Esophagus (tissue), 2 donors: ENCODE results near the gene LYRM9. TPM values are rescaled to one million over a fixed set of nuclear protein-coding genes. Genes with fewer than 3 reads are reported as not detected.
"Not testable (repeated sequence)": the region's sequence is repeated elsewhere in the genome, so short reads cannot be mapped to it uniquely, and the experiment has no call there.

ENCODE experiments used
- H3K27ac ChIP-seq, 2 donors: one replicate each; pipeline ENCODE4 v1.5.1; 2013; ENCODE audit warnings: low read depth in 2 of 2, mild to moderate bottlenecking in 2 of 2, inconsistent platforms in 1 of 2, low read length in 1 of 2, moderate library complexity in 1 of 2
- H3K27me3 ChIP-seq, 2 donors: one replicate each; pipeline ENCODE4 v1.6.1; 2013; ENCODE audit warnings: low read length in 2 of 2, control low read depth in 1 of 2, mild to moderate bottlenecking in 1 of 2; ENCODE audit not compliant: insufficient read depth in 2 of 2, control insufficient read depth in 1 of 2
- H3K36me3 ChIP-seq, 2 donors: one replicate each; pipeline ENCODE4 v1.6.1; 2013; ENCODE audit warnings: low read length in 1 of 2; ENCODE audit not compliant: control insufficient read depth in 2 of 2, insufficient read depth in 2 of 2
- H3K4me1 ChIP-seq, 2 donors: one replicate each; pipeline ENCODE4 v1.6.1; 2013; ENCODE audit warnings: low read length in 1 of 2; ENCODE audit not compliant: control insufficient read depth in 2 of 2, insufficient read depth in 2 of 2
- H3K4me3 ChIP-seq, 2 donors: one replicate each; pipeline ENCODE4 v1.5.1; 2013; ENCODE audit warnings: low read length in 2 of 2, mild to moderate bottlenecking in 2 of 2, low read depth in 1 of 2, moderate library complexity in 1 of 2
- H3K9me3 ChIP-seq, 2 donors: one replicate each; pipeline ENCODE4 v1.6.1; 2013; ENCODE audit warnings: mild to moderate bottlenecking in 2 of 2, low read depth in 1 of 2, low read length in 1 of 2, moderate library complexity in 1 of 2; ENCODE audit not compliant: control insufficient read depth in 2 of 2, insufficient read depth in 1 of 2
- WGBS, 2 donors: extraction: QIAGEN DNeasy Blood & Tissue Kit; methylation state at CpG; one replicate each; pipeline ENCODE4 v1.1.7; 2013; 5-methylcytosine and 5-hydroxymethylcytosine counted together
- polyA plus RNA-seq, 2 donors: library from polyadenylated mRNA; stranded (reverse); fragments of 200-250 nt; gene quantifications; one replicate each; pipeline ENCODE4 v1.2.3, GENCODE V29; 2013
- donor health status: healthy with polysubstance abuse.
- donor health status: Bipolar disorder and iron deficiency.

The LYRM9 gene
- polyA plus RNA-seq, 2 donors = 2.5 to 3.9 TPM

DNA sequence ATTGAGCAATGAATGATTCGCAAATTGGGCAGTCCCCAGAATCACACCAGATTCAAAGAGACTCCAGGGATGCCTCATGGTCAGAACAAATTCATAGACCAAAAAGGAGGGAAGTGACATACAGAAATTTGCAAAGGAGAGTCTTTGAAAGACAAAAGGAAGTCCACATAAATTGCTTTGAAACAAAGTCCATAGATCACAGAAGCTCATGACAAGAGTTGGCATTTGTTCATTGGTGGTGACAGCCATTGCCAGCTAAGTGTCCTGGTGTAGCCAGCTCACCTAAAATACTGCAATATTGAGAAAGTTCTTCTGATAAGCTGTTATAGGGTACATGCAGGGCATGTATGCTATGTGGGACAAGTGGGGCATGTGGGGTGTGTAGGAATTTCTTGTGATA lies 55.4 kb downstream of the LYRM9 start:
- 90 to 93% methylated on average over 1 of the region's 1 CpG for WGBS, 2 donors
- not testable (repeated sequence) for H3K36me3 ChIP-seq, H3K27ac ChIP-seq, H3K9me3 ChIP-seq, H3K27me3 ChIP-seq, H3K4me1 ChIP-seq, H3K4me3 ChIP-seq

DNA sequence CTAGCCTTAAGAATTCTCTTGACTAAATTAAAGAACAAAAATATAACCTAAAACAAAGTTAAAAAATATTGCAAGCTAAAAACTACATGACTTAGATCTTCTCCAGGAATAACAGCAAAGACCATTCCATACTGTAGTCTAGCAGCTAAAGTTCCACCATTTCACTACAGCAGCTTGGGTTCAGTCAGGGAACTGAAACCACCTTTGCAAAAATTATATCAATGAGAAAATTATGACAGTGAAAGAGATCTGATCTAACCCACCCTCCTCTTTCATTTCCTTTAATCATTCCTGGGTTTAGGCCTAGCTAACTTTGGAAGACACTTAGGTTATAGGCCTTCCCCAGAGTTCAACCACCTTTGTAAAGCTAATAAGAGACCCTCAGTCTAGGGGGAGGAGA lies 56.5 kb downstream of the LYRM9 start:
- no peaks in the 10 kb centered on the region for H3K36me3 ChIP-seq
- no peak overlapping the region for H3K4me3 ChIP-seq
- H3K27ac ChIP-seq = no peak overlapping the region
- peaks cover 0 to 4% of the 10 kb centered on the region in 2 donors for H3K27me3 ChIP-seq
- H3K4me1 ChIP-seq = no peaks in the 10 kb centered on the region
- no peaks in the 10 kb centered on the region for H3K9me3 ChIP-seq

DNA sequence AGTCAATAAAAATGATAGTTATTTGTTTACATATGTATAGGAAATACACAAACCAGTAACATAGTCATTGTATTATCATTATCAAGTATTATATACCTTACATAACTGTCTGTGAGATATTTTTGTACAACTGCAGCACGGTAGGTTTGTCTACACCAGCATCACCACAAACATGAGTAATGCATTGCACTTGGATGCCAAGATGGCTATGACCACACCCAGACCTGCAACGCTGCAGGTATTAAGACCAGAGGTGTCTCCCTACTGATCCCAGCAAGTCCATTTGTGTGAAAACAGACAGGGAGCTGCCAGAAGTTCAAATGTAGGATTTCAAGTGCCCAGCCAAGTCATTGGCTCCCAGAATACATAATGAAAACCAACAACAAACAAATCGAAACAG lies 58.6 kb downstream of the LYRM9 start:
- no peak overlapping the region for H3K27ac ChIP-seq
- no peaks in the 10 kb centered on the region for H3K36me3 ChIP-seq
- 49 to 66% methylated on average over 3 of the region's 3 CpGs for WGBS, 2 donors
- H3K4me1 ChIP-seq = no peaks in the 10 kb centered on the region
- H3K9me3 ChIP-seq = no peaks in the 10 kb centered on the region
- peaks cover 0 to 4% of the 10 kb centered on the region in 2 donors for H3K27me3 ChIP-seq
- no peak overlapping the region for H3K4me3 ChIP-seq

DNA sequence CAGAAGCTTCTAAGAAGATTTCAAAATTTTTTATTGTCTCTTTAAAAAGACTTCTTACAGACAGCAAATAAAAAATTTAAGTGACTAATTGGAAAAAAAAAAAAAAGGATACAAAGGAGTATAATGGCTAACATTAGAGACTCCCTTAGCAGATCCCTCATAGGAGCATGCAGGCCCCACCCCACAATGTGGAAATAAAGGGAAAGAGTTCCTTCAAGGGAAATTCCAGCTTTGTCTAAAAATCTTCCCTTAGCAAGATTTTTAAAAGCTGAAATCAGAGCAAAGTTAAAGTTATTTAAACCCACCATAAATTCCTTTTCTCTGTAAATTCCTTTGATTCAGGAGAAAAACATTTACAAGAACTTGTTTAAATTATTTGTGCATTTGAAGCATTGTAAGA lies 60.3 kb downstream of the LYRM9 start:
- Histone ChIP-seq H3K27ac (no peak overlapping the region), H3K4me3 (no peak overlapping the region), H3K4me1 (no peaks in the 10 kb centered on the region), H3K9me3 (no peaks in the 10 kb centered on the region), H3K27me3 (peaks cover 0 to 4% of the 10 kb centered on the region in 2 donors), H3K36me3 (no peaks in the 10 kb centered on the region)

DNA sequence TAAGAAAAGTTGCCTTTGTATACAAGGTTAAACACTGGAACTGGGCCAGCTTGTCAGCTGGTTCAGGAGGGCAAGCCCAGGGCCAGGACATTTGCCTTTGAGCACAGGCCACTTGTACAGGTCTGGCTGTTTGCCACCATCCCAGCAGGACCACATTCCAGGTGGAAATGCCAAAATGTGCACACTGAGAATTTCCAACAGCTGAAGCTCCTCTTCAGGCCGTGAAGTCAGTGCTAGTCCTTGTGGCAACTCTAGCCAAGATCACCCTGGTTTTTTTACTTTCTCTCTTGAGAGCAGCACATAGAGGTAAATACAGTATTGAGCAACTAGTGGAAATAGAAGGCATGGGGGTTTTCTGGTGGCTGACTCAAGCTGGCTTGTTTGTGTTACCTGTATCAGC lies 63.3 kb downstream of the LYRM9 start:
- H3K9me3 ChIP-seq, H3K27ac ChIP-seq, H3K36me3 ChIP-seq, H3K4me3 ChIP-seq, H3K4me1 ChIP-seq, H3K27me3 ChIP-seq: not testable (repeated sequence)
- 18 to 29% methylated on average over 1 of the region's 1 CpG for WGBS, 2 donors

DNA sequence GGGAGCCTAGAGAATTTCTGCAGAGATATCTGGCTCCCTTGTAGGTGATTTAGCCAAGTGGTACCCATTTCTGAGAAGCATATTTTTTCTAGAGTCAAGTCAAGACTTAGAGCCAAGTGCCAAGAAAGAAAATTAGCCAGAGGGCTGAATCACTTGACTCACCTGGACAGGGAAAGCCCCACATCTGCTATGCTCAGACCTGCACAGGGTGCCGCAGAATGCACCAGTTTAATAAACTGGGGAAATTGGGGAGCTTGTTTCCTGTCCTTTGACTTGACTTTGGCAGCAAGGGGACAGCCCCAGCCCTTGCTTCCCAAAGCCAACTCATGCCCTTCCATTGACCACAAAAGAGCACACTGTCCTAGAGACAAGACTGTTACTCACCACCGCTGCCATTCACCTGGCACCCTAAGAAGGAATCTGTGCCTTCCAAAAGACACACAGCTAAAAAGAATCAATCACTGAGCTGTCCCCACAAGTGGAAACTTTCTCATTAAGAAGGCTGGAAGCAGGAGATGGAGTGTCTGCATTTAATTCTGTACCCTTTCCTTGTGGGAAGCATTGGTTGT lies 63.9 kb downstream of the LYRM9 start:
- H3K4me1 ChIP-seq, H3K36me3 ChIP-seq, H3K27ac ChIP-seq, H3K4me3 ChIP-seq, H3K9me3 ChIP-seq, H3K27me3 ChIP-seq: not testable (repeated sequence)
- no CpG with 5 or more reads among the region's 2 CpGs for WGBS, 2 donors

Other genes with a start within 250 kb of the LYRM9 start
- gene NOS2, start 92.8 kb downstream of the LYRM9 start, polyA plus RNA-seq = under 1 TPM; 0.04 to 0.26 TPM
- gene NLK, start 149.3 kb upstream of the LYRM9 start, polyA plus RNA-seq = 1 to 10 TPM; 3.1 to 4.4 TPM